GM12801 (cell line): Measurements from ENCODE around the gene NOX3.

ENCODE experiments used
- CTCF ChIP-seq: IDR thresholded peaks from one replicate; pipeline ENCODE4 v1.5.1; 2011; ENCODE audit warnings: control low read depth; ENCODE audit not compliant: insufficient read length; ENCODE audit errors: extremely low read depth

NOX3 gene

GRCh38 chr6:155375801-155376200 is 79.8 kb downstream of the NOX3 start:
- TF ChIP-seq CTCF = no peak

GRCh38 chr6:155374681-155375080 is 81.0 kb downstream of the NOX3 start:
- no peak for TF ChIP-seq CTCF

GRCh38 chr6:155373276-155373675 is 82.4 kb downstream of the NOX3 start:
- TF ChIP-seq CTCF = no peak

GRCh38 chr6:155372256-155372655 is 83.4 kb downstream of the NOX3 start:
- no peak for TF ChIP-seq CTCF

GRCh38 chr6:155371230-155371629 is 84.4 kb downstream of the NOX3 start:
- TF ChIP-seq CTCF = no peak

- no peak for TF ChIP-seq CTCF
Measured at GRCh38 chr6:155366325-155366724, 89.3 kb downstream of the NOX3 start.

- TF ChIP-seq CTCF = no peak
Measured at GRCh38 chr6:155364844-155365437, 90.7 kb downstream of the NOX3 start.
